Measurements from ENCODE around the gene HDAC4. TPM values are rescaled to one million over a fixed set of nuclear protein-coding genes. Genes with fewer than 3 reads are reported as not detected.

The HDAC4 gene
- total RNA-seq, 1 experiment from 2014 or later: 47.6 TPM

GRCh38 chr2:239268549-239268948, 132.3 kb downstream of the HDAC4 start:
- CTCF ChIA-PET: no interaction called here
- no peak for TF ChIP-seq CEBPB (IDR thresholded peaks at IDR 0.05; ENCODE audit: low read depth)
- no peak for TF ChIP-seq TCF7L2 (IDR thresholded peaks at IDR 0.05; ENCODE audit: borderline replicate concordance, extremely low read depth, insufficient read depth, insufficient read length)
- TF ChIP-seq YY1 (IDR thresholded peaks at IDR 0.05; ENCODE audit: extremely low read depth, insufficient replicate concordance, low read depth, low read length): no peak
- TF ChIP-seq ZFX (IDR thresholded peaks at IDR 0.05): no peak
- TF ChIP-seq ZNF274 (IDR thresholded peaks at IDR 0.05; ENCODE audit: low read depth, low read length): no peak
- TF ChIP-seq EGR1 (IDR thresholded peaks at IDR 0.05; ENCODE audit: low read depth): no peak
- Histone ChIP-seq H3K4me2 (ENCODE audit: low read length) (peak overlapping the region; percentile 72), H3K9me2 (ENCODE audit: insufficient read depth) (no peaks in the 10 kb centered on the region), H4K20me1 (ENCODE audit: insufficient read depth) (no peaks in the 10 kb centered on the region), H3K9ac (ENCODE audit: low read length) (peak overlapping the region; percentile 50), H3K79me2 (ENCODE audit: insufficient read depth, low read length) (peaks cover 87% of the 10 kb centered on the region), H3K4me3 (replicated peaks in 1 of 2; ENCODE audit: low read depth in 1 of 2, low read length in 2 of 2) (peak overlapping the region in 1 of 2 experiments; percentile 46; a peak in 1 of 4 replicates), H3K27ac (ENCODE audit: low read depth, low read length) (peak overlapping the region; percentile 81), H3K4me1 (ENCODE audit: control insufficient read depth in 1 of 2, insufficient read depth in 2 of 2, low read length in 2 of 2) (peaks cover 63 to 93% of the 10 kb centered on the region in 2 experiments), H3K36me3 (ENCODE audit: control insufficient read depth in 1 of 2, insufficient read depth in 2 of 2, low read length in 2 of 2) (no peaks in the 10 kb centered on the region), H2AFZ (ENCODE audit: low read depth, low read length, poor library complexity, severe bottlenecking) (no peak overlapping the region), H3K9me3 (ENCODE audit: control insufficient read depth in 1 of 2, insufficient read depth in 1 of 2, low read depth in 1 of 2, low read length in 2 of 2) (no peaks in the 10 kb centered on the region), H3K27me3 (ENCODE audit: insufficient read depth, low read length) (no peaks in the 10 kb centered on the region)
- no TSS peak for BruUV-seq (replicated peaks)
- POLR2A ChIA-PET: interaction anchor here (1.6 kb wide), 1 partner anchor 21 kb away, joined by 12 read pairs; no protein-coding TSS in a partner anchor
- intact Hi-C loops (cut with micrococcal nuclease): loop anchor here (1.0 to 5.0 kb wide), 5 partner anchors 21 to 724 kb away; no protein-coding TSS in a partner anchor
- DNase-seq (ENCODE audit: low read depth, low spot score) (no peak), ATAC-seq (no peak)
- RAD21 ChIA-PET (ENCODE audit: low non-redundant PET in 1 of 2, low total read pairs in 2 of 2, uncharacterized antibody in 2 of 2, unreplicated experiment in 2 of 2): no interaction called here

- H2AFZ ChIP-seq (ENCODE audit: low read depth, low read length, poor library complexity, severe bottlenecking): no peak overlapping the region
- H3K4me1 ChIP-seq (ENCODE audit: control insufficient read depth in 1 of 2, insufficient read depth in 2 of 2, low read length in 2 of 2): peaks cover 58 to 91% of the 10 kb centered on the region in 2 experiments
- RAD21 ChIA-PET (ENCODE audit: low non-redundant PET in 1 of 2, low total read pairs in 2 of 2, uncharacterized antibody in 2 of 2, unreplicated experiment in 2 of 2): no interaction called here
- TF ChIP-seq CEBPB (IDR thresholded peaks at IDR 0.05; ENCODE audit: low read depth) (no peak), POLR2AphosphoS5 (IDR thresholded peaks at IDR 0.05; ENCODE audit: low read depth, low read length) (peak; percentile 38)
- ATAC-seq: peak; percentile 59
- CTCF ChIA-PET: no interaction called here
- no peaks in the 10 kb centered on the region for H3K36me3 ChIP-seq (ENCODE audit: control insufficient read depth in 1 of 2, insufficient read depth in 2 of 2, low read length in 2 of 2)
- peak overlapping the region; percentile 50 for H3K9ac ChIP-seq (ENCODE audit: low read length)
- peaks cover 82% of the 10 kb centered on the region for H3K79me2 ChIP-seq (ENCODE audit: insufficient read depth, low read length)
- no peaks in the 10 kb centered on the region for H3K27me3 ChIP-seq (ENCODE audit: insufficient read depth, low read length)
- peak overlapping the region; percentile 44 to 46 for H3K4me3 ChIP-seq (replicated peaks in 1 of 2; ENCODE audit: low read depth in 1 of 2, low read length in 2 of 2)
- H4K20me1 ChIP-seq (ENCODE audit: insufficient read depth): no peaks in the 10 kb centered on the region
- H3K9me2 ChIP-seq (ENCODE audit: insufficient read depth): no peaks in the 10 kb centered on the region
- intact Hi-C loops (cut with micrococcal nuclease): loop anchor here (1.0 to 5.0 kb wide), 5 partner anchors 21 to 724 kb away; no protein-coding TSS in a partner anchor
- no peaks in the 10 kb centered on the region for H3K9me3 ChIP-seq (ENCODE audit: control insufficient read depth in 1 of 2, insufficient read depth in 1 of 2, low read depth in 1 of 2, low read length in 2 of 2)
- H3K27ac ChIP-seq (ENCODE audit: low read depth, low read length): peak overlapping the region; percentile 81
- POLR2A ChIA-PET: interaction anchor here (1.0 to 1.6 kb wide), 3 partner anchors 11 to 21 kb away, joined by 4 to 12 read pairs (median 5); no protein-coding TSS in a partner anchor
- H3K4me2 ChIP-seq (ENCODE audit: low read length): peak overlapping the region; percentile 72
- BruUV-seq (replicated peaks): no TSS peak
- DNase-seq (ENCODE audit: low read depth, low spot score): no peak
These were observed 132.7 kb downstream of the HDAC4 start for GRCh38 chr2:239268082-239268481.
